Astrocyte (in vitro differentiated cells and primary cell): Measurements from ENCODE around the gene TSGA10. TPM values are rescaled to one million over a fixed set of nuclear protein-coding genes. Genes with fewer than 3 reads are reported as not detected.
A peak's percentile ranks its signal among the peaks of the same experiment; 100 is the strongest.

Experiments used
- DNase-seq: peaks from one replicate; pipeline ENCODE4 v3.0.0-alpha.2; 2010; ENCODE audit warnings: low read depth
- FAIRE-seq: peaks from 2 replicates; lab custom pipeline; 2011; peaks lifted over from hg19 to GRCh38; lab: Jason Lieb, UNC
- H2AFZ ChIP-seq: 2 replicates; pipeline ENCODE4 v1.6.0; 2012; ENCODE audit warnings: low read depth, low read length, inconsistent platforms
- H3K27ac ChIP-seq: 2 replicates; pipeline ENCODE4 v1.5.1; 2011; ENCODE audit warnings: low read depth, low read length, inconsistent platforms
- H3K27me3 ChIP-seq: 2 replicates; pipeline ENCODE4 v1.6.0; 2011; ENCODE audit warnings: low read length, inconsistent platforms; ENCODE audit not compliant: insufficient read depth
- H3K36me3 ChIP-seq: 2 replicates; pipeline ENCODE4 v1.5.1; 2011; ENCODE audit warnings: low read length, inconsistent platforms; ENCODE audit not compliant: insufficient read depth
- H3K4me1 ChIP-seq: 2 replicates; pipeline ENCODE4 v1.5.1; 2011; ENCODE audit warnings: low read length, inconsistent platforms; ENCODE audit not compliant: insufficient read depth
- H3K4me2 ChIP-seq: 2 replicates; pipeline ENCODE4 v1.6.0; 2012; ENCODE audit warnings: low read length, inconsistent platforms
- H3K4me3 ChIP-seq: 2 replicates; pipeline ENCODE4 v1.5.1; 2011; ENCODE audit warnings: low read depth, mild to moderate bottlenecking, low read length, inconsistent platforms; ENCODE audit not compliant: insufficient read depth
- H3K79me2 ChIP-seq: 2 replicates; pipeline ENCODE4 v1.6.0; 2012; ENCODE audit warnings: mild to moderate bottlenecking, low read length, inconsistent platforms; ENCODE audit not compliant: insufficient read depth
- H3K9ac ChIP-seq: 2 replicates; pipeline ENCODE4 v1.6.0; 2012; ENCODE audit warnings: mild to moderate bottlenecking, low read length, inconsistent platforms
- H3K9me3 ChIP-seq: 2 replicates; pipeline ENCODE4 v1.5.1; 2012; ENCODE audit warnings: low read depth, mild to moderate bottlenecking, low read length, inconsistent platforms; ENCODE audit not compliant: insufficient read depth
- H4K20me1 ChIP-seq: 2 replicates; pipeline ENCODE4 v1.6.0; 2012; ENCODE audit warnings: low read length, inconsistent platforms; ENCODE audit not compliant: insufficient read depth
- H3K27ac Mint-ChIP-seq: one replicate; pipeline ENCODE4 v1.8.0; 2021; ENCODE audit warnings: mild to moderate bottlenecking, mixed read lengths; ENCODE audit not compliant: unreplicated experiment
- H3K27me3 Mint-ChIP-seq: one replicate; pipeline ENCODE4 v1.8.0; 2021; ENCODE audit warnings: low read depth, mixed read lengths; ENCODE audit not compliant: unreplicated experiment
- H3K36me3 Mint-ChIP-seq: one replicate; pipeline ENCODE4 v1.8.0; 2021; ENCODE audit warnings: low read depth, mixed read lengths; ENCODE audit not compliant: unreplicated experiment
- H3K4me1 Mint-ChIP-seq: one replicate; pipeline ENCODE4 v1.8.0; 2021; ENCODE audit warnings: low read depth, mixed read lengths; ENCODE audit not compliant: unreplicated experiment
- H3K4me3 Mint-ChIP-seq: one replicate; pipeline ENCODE4 v1.8.0; 2021; ENCODE audit warnings: mild to moderate bottlenecking, moderate library complexity, mixed read lengths; ENCODE audit not compliant: unreplicated experiment
- H3K9me3 Mint-ChIP-seq: one replicate; pipeline ENCODE4 v1.8.0; 2021; ENCODE audit warnings: mild to moderate bottlenecking, mixed read lengths; ENCODE audit not compliant: unreplicated experiment
- CTCF ChIP-seq: IDR thresholded peaks from 2 replicates; pipeline ENCODE4 v1.5.1; 2011; ENCODE audit warnings: low read depth, mild to moderate bottlenecking, inconsistent platforms, low read length, moderate library complexity; ENCODE audit not compliant: insufficient read depth
- EZH2 ChIP-seq: IDR thresholded peaks from 2 replicates; pipeline ENCODE4 v1.6.1; 2012; ENCODE audit warnings: mild to moderate bottlenecking, low read length, inconsistent platforms; ENCODE audit not compliant: insufficient read depth
- total RNA-seq: library from RNA; stranded (reverse); gene quantifications from 2 replicates; pipeline ENCODE4 v1.2.1, GENCODE V29; 2021

TSGA10 gene
- total RNA-seq, 1 donor from 2014 or later = 3.9 TPM

DNA sequence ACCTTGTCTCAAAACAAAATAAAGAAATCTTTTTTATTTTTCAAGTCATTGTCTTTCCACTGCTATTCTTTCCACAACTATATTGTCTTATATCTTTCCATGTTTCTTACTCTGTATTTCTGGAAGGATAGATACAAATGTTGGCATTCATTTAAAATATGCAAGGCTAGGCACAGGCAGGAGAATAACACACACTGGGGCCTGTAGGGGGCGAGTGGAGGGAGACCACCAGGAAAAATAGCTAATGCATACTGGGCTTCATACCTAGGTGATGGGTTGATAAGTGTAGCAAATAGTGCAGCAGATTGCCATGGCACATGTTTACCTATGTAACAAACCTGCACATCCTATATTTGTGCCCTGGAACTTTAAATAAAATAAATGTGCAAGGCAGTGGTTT, 35.8 kb upstream of the TSGA10 start:
- Mint-ChIP-seq H3K4me3 (no peak overlapping the region), H3K4me1 (no peaks in the 10 kb centered on the region), H3K36me3 (peaks cover 7% of the 10 kb centered on the region), H3K27ac (no peak overlapping the region), H3K27me3 (no peaks in the 10 kb centered on the region), H3K9me3 (peaks cover 3% of the 10 kb centered on the region)
- Histone ChIP-seq H2AFZ (no peak overlapping the region), H3K9me3 (no peaks in the 10 kb centered on the region), H3K79me2 (peaks cover 43% of the 10 kb centered on the region), H3K4me2 (no peak overlapping the region), H3K36me3 (peaks cover 15% of the 10 kb centered on the region), H3K27me3 (no peaks in the 10 kb centered on the region), H3K4me3 (no peak overlapping the region), H3K27ac (no peak overlapping the region), H3K4me1 (no peaks in the 10 kb centered on the region), H4K20me1 (peaks cover 15% of the 10 kb centered on the region), H3K9ac (no peak overlapping the region)
- TF ChIP-seq EZH2 (no peak), CTCF (peak; percentile 20)
- DNase-seq (no peak), FAIRE-seq (no peak)

GRCh38 chr2:99188357-99188756, 33.6 kb upstream of the TSGA10 start:
- no peaks in the 10 kb centered on the region for H3K27me3 ChIP-seq
- FAIRE-seq (no peak), DNase-seq (no peak)
- H3K27ac ChIP-seq = no peak overlapping the region
- peaks cover 7% of the 10 kb centered on the region for H3K36me3 Mint-ChIP-seq
- peaks cover 3% of the 10 kb centered on the region for H3K9me3 Mint-ChIP-seq
- no peak for TF ChIP-seq EZH2
- peaks cover 9% of the 10 kb centered on the region for H3K36me3 ChIP-seq
- no peaks in the 10 kb centered on the region for H3K27me3 Mint-ChIP-seq
- H3K4me3 Mint-ChIP-seq = no peak overlapping the region
- H3K4me1 ChIP-seq = no peaks in the 10 kb centered on the region
- no peak overlapping the region for H3K27ac Mint-ChIP-seq
- no peak overlapping the region for H3K9ac ChIP-seq
- H3K4me3 ChIP-seq = no peak overlapping the region
- peaks cover 65% of the 10 kb centered on the region for H3K79me2 ChIP-seq
- H3K9me3 ChIP-seq = no peaks in the 10 kb centered on the region
- H4K20me1 ChIP-seq = peaks cover 26% of the 10 kb centered on the region
- H3K4me1 Mint-ChIP-seq = no peaks in the 10 kb centered on the region
- no peak overlapping the region for H2AFZ ChIP-seq
- H3K4me2 ChIP-seq = no peak overlapping the region

DNA sequence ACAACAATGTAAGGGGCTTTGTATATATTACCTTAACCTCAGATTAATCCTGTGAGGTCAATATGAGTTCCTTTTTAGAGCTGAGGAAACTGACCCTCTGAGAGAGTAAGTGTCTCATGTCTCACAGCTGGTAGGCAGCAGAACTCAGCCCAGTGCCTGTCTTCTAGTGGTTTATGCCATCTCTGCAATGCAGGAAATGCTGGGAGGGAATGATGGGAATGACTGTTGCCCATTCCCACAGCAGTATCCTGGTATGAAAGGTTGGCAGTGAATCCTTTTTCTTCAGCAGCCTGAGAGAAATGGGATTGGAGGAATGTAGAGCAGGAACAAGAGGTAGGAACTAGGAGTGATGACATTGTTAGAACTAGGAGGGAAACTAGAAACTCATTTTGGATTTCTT, 32.3 kb upstream of the TSGA10 start:
- Mint-ChIP-seq H3K27me3 (no peaks in the 10 kb centered on the region), H3K36me3 (peaks cover 7% of the 10 kb centered on the region), H3K27ac (no peak overlapping the region), H3K4me3 (no peak overlapping the region), H3K9me3 (no peaks in the 10 kb centered on the region), H3K4me1 (peaks cover 4% of the 10 kb centered on the region)
- DNase-seq = no peak
- TF ChIP-seq CTCF (no peak), EZH2 (no peak)
- Histone ChIP-seq H3K4me2 (no peak overlapping the region), H2AFZ (no peak overlapping the region), H3K79me2 (peaks cover 78% of the 10 kb centered on the region), H3K27me3 (no peaks in the 10 kb centered on the region), H3K9ac (no peak overlapping the region), H3K4me3 (no peak overlapping the region), H3K9me3 (no peaks in the 10 kb centered on the region), H3K27ac (no peak overlapping the region), H3K36me3 (peaks cover 9% of the 10 kb centered on the region), H4K20me1 (peaks cover 23% of the 10 kb centered on the region), H3K4me1 (no peaks in the 10 kb centered on the region)
- FAIRE-seq = no peak
